Measurements from ENCODE around the gene GABARAP. TPM values are rescaled to one million over a fixed set of nuclear protein-coding genes. Genes with fewer than 3 reads are reported as not detected.

Gene GABARAP
- total and polyA plus RNA-seq, 2 of the 13 experiments (the other 11 are each of a cell fraction or from before 2014, with no cell fraction given), result 161 to 310 TPM

DNA sequence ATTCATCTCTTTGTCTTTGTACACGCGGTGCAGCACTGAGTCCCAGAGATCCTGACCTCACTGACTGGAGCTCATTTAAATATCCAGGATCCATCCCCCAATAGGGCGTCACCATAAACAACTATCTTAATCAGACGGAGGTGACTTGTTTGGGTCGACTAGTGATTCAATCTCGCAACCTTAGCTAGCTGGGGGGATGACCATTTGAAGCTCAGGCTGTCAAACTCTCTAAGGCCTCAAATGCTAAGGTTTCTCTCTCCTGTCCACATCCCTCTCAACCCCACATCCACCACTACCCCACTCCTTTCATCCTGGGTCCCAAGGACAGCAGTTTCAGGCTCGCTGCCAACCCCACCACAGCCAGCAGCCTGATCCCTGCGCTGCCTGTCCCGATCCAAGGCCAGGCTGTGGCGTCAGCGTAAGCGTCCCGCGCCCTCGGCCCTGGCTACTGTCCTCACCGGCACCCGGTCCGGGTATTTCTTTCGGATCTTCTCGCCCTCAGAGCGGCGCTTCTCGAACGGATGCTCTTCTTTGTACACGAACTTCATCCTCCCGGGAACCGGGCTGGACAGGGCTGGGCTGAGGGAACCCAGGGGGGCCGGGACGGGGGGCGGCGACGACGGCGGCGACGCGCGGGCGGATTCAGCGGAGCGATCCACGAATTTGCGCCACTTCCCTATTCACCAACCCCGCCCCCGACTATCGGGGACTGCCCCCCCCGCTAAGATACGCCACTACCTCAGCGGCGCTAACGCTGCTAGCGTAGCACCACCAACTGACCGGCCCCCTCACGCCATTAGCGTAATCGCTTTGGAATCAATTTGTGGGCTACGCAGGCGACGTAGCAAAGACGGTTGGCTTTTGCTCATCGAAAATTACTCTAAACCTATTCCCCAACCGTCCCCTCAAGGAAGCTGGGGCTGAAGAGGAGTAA, at the start of gene GABARAP (continued):
- TF ChIP-seq, protein P1, sequence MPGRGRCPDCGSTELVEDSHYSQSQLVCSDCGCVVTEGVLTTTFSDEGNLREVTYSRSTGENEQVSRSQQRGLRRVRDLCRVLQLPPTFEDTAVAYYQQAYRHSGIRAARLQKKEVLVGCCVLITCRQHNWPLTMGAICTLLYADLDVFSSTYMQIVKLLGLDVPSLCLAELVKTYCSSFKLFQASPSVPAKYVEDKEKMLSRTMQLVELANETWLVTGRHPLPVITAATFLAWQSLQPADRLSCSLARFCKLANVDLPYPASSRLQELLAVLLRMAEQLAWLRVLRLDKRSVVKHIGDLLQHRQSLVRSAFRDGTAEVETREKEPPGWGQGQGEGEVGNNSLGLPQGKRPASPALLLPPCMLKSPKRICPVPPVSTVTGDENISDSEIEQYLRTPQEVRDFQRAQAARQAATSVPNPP (CRISPR knock-in tag; IDR thresholded peaks at IDR 0.05), result 0 out of 2 replicates have a peak, but pooled peaks have one; percentile 15
- peak; percentile 68; the same call in 1 of the 2 replicates for TF ChIP-seq ZNF788 (CRISPR knock-in tag; IDR thresholded peaks at IDR 0.05; ENCODE audit: borderline replicate concordance)
- TF ChIP-seq JUN (CRISPR knock-in tag; IDR thresholded peaks at IDR 0.05), result no peak
- peak; percentile 77 for TF ChIP-seq PHF8 (CRISPR knock-in tag; IDR thresholded peaks at IDR 0.05)
- TF ChIP-seq ZFX (CRISPR knock-in tag; IDR thresholded peaks at IDR 0.05; ENCODE audit: low read depth), result peak; percentile 75
- TF ChIP-seq, protein P2, sequence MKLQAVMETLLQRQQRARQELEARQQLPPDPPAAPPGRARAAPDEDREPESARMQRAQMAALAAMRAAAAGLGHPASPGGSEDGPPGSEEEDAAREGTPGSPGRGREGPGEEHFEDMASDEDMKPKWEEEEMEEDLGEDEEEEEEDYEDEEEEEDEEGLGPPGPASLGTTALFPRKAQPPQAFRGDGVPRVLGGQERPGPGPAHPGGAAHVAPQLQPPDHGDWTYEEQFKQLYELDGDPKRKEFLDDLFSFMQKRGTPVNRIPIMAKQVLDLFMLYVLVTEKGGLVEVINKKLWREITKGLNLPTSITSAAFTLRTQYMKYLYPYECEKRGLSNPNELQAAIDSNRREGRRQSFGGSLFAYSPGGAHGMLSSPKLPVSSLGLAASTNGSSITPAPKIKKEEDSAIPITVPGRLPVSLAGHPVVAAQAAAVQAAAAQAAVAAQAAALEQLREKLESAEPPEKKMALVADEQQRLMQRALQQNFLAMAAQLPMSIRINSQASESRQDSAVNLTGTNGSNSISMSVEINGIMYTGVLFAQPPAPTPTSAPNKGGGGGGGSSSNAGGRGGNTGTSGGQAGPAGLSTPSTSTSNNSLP (IDR thresholded peaks at IDR 0.05; ENCODE audit: low read depth, low read length), result 0 out of 2 replicates have a peak, but pooled peaks have one; percentile 12
- no peak for TF ChIP-seq ZNF232 (CRISPR knock-in tag; IDR thresholded peaks at IDR 0.05; ENCODE audit: borderline replicate concordance)
- peak; percentile 80; the same call in 1 of the 2 replicates for TF ChIP-seq ZNF563 (CRISPR knock-in tag; IDR thresholded peaks at IDR 0.05)
- TF ChIP-seq GATAD2A (CRISPR knock-in tag; IDR thresholded peaks at IDR 0.05), result peak; percentile 31
- peak; percentile 39; the same call in 1 of the 2 replicates for TF ChIP-seq MYC (CRISPR knock-in tag; IDR thresholded peaks at IDR 0.05; ENCODE audit: borderline replicate concordance)
- no peak; the same call in 1 of the 2 replicates for TF ChIP-seq ZSCAN31 (CRISPR knock-in tag; IDR thresholded peaks at IDR 0.05; ENCODE audit: low read depth)
- TF ChIP-seq LCORL (IDR thresholded peaks at IDR 0.05), result no peak
- TF ChIP-seq LCORL (CRISPR knock-in tag; IDR thresholded peaks at IDR 0.05), result 0 out of 2 replicates have a peak, but pooled peaks have one; percentile 48
- TF ChIP-seq ZNF446 (CRISPR knock-in tag; IDR thresholded peaks at IDR 0.05), result no peak
- no peak for TF ChIP-seq SETDB1 (CRISPR knock-in tag; IDR thresholded peaks at IDR 0.05; ENCODE audit: borderline replicate concordance)
- TF ChIP-seq, protein P3, sequence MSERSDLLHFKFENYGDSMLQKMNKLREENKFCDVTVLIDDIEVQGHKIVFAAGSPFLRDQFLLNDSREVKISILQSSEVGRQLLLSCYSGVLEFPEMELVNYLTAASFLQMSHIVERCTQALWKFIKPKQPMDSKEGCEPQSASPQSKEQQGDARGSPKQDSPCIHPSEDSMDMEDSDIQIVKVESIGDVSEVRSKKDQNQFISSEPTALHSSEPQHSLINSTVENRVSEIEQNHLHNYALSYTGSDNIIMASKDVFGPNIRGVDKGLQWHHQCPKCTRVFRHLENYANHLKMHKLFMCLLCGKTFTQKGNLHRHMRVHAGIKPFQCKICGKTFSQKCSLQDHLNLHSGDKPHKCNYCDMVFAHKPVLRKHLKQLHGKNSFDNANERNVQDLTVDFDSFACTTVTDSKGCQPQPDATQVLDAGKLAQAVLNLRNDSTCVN (CRISPR knock-in tag; IDR thresholded peaks at IDR 0.05; ENCODE audit: borderline replicate concordance), result no peak; the same call in 1 of the 2 replicates
- TF ChIP-seq, protein P4, sequence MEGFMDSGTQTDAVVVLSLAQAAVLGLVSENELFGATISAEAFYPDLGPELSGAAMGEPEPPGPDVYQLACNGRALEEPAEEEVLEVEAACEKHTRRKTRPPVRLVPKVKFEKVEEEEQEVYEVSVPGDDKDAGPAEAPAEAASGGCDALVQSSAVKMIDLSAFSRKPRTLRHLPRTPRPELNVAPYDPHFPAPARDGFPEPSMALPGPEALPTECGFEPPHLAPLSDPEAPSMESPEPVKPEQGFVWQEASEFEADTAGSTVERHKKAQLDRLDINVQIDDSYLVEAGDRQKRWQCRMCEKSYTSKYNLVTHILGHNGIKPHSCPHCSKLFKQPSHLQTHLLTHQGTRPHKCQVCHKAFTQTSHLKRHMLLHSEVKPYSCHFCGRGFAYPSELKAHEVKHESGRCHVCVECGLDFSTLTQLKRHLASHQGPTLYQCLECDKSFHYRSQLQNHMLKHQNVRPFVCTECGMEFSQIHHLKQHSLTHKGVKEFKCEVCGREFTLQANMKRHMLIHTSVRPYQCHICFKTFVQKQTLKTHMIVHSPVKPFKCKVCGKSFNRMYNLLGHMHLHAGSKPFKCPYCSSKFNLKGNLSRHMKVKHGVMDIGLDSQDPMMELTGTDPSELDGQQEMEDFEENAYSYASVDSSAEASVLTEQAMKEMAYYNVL (CRISPR knock-in tag; IDR thresholded peaks at IDR 0.05; ENCODE audit: borderline replicate concordance), result 0 out of 2 replicates have a peak, but pooled peaks have one; percentile 49
- TF ChIP-seq ARHGAP35 (CRISPR knock-in tag; IDR thresholded peaks at IDR 0.05; ENCODE audit: borderline replicate concordance), result 0 out of 2 replicates have a peak, but pooled peaks have one; percentile 44
- 0 out of 2 replicates have a peak, but pooled peaks have one; percentile 29 for TF ChIP-seq ZNF33B (CRISPR knock-in tag; IDR thresholded peaks at IDR 0.05)
- peak; percentile 15 for TF ChIP-seq HNF4A (CRISPR knock-in tag; IDR thresholded peaks at IDR 0.05)
- TF ChIP-seq, protein P5, sequence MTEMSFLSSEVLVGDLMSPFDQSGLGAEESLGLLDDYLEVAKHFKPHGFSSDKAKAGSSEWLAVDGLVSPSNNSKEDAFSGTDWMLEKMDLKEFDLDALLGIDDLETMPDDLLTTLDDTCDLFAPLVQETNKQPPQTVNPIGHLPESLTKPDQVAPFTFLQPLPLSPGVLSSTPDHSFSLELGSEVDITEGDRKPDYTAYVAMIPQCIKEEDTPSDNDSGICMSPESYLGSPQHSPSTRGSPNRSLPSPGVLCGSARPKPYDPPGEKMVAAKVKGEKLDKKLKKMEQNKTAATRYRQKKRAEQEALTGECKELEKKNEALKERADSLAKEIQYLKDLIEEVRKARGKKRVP (CRISPR knock-in tag; IDR thresholded peaks at IDR 0.05), result peak in 1 of 2 experiments; percentile 16; a peak in 1 of 4 replicates
